Endothelial cell of umbilical vein (primary cell): ENCODE results near the gene CSK. TPM values are rescaled to one million over a fixed set of nuclear protein-coding genes. Genes with fewer than 3 reads are reported as not detected.

Source experiments
- BruUV-seq: library from RNA; stranded (reverse); fragments of 400-500 nt; replicated peaks from 2 replicates; lab custom pipeline; 2021; lab: Mats Ljungman, UMichigan
- CTCF ChIA-PET: fragments of 300-600, 350-600 bp; sonication (Branson Sonifier 250); formaldehyde crosslinking; loops from one replicate; lab custom pipeline; 2021; ENCODE audit warnings: antibody characterized with exemption, inconsistent platforms; lab: Charles Lee
- POLR2A ChIA-PET: fragments of 300-600, 350-600 bp; sonication (Branson Sonifier 250); formaldehyde crosslinking; loops from one replicate; lab custom pipeline; 2021; ENCODE audit warnings: antibody characterized with exemption, inconsistent platforms; lab: Charles Lee
- DNase-seq: peaks from one replicate; pipeline ENCODE4 v3.0.0-alpha.2; 2011; ENCODE audit warnings: low read depth, low spot score
- FAIRE-seq: peaks from 2 replicates; lab custom pipeline; 2011; peaks lifted over from hg19 to GRCh38; lab: Jason Lieb, UNC
- H2AFZ ChIP-seq: 2 replicates; pipeline ENCODE4 v1.6.0; 2012; ENCODE audit warnings: low read depth, low read length, control low read depth, inconsistent platforms
- H3K27ac ChIP-seq: 2 replicates; pipeline ENCODE4 v1.5.1; 2011; ENCODE audit warnings: low read depth, mild to moderate bottlenecking, control low read depth, low read length, moderate library complexity; ENCODE audit not compliant: insufficient read depth
- H3K27me3 ChIP-seq, 2 experiments: 2 replicates each; pipeline versions ENCODE4 v1.6.0 to v1.6.1; 2011; ENCODE audit warnings: low read length in 2 of 2, mixed read lengths in 1 of 2; ENCODE audit not compliant: control insufficient read depth in 2 of 2, insufficient read depth in 2 of 2
- H3K36me3 ChIP-seq, 2 experiments: 2 replicates in 1 of 2; 3 replicates in 1 of 2; pipeline ENCODE4 v1.5.1; 2011; ENCODE audit warnings: low read length in 2 of 2, mild to moderate bottlenecking in 1 of 2, moderate library complexity in 1 of 2; ENCODE audit not compliant: control insufficient read depth in 2 of 2, insufficient read depth in 2 of 2; ENCODE audit errors: extremely low read depth in 1 of 2
- H3K4me1 ChIP-seq: 3 replicates; pipeline ENCODE4 v1.5.1; 2011; ENCODE audit warnings: mild to moderate bottlenecking, low read length; ENCODE audit not compliant: control insufficient read depth, insufficient read depth; ENCODE audit errors: extremely low read depth
- H3K4me2 ChIP-seq: 2 replicates; pipeline ENCODE4 v1.6.1; 2011; ENCODE audit warnings: low read length, control low read depth, mixed read lengths; ENCODE audit not compliant: insufficient read depth
- H3K4me3 ChIP-seq, 3 experiments: fragments of 200-600 bp in 1 of 3; sonication (generic), shearing (Covaris generic) in 1 of 3; replicated peaks in 1 of 3; 2 replicates each; pipeline ENCODE4 v1.5.1; 2011 to 2016; ENCODE audit warnings: control low read depth in 3 of 3, low read length in 3 of 3, mild to moderate bottlenecking in 2 of 3, inconsistent platforms in 1 of 3, low read depth in 1 of 3, moderate library complexity in 1 of 3; ENCODE audit not compliant: insufficient read depth in 1 of 3
- H3K79me2 ChIP-seq: 2 replicates; pipeline ENCODE4 v1.6.0; 2012; ENCODE audit warnings: low read length, inconsistent platforms; ENCODE audit not compliant: control insufficient read depth, insufficient read depth
- H3K9ac ChIP-seq: replicated peaks from 2 replicates; pipeline ENCODE3; 2011; ENCODE audit warnings: low read length, control low read depth; ENCODE audit not compliant: insufficient read depth; ENCODE audit errors: extremely low read depth
- H3K9me1 ChIP-seq: replicated peaks from 3 replicates; pipeline ENCODE4 v1.6.0; 2011; ENCODE audit warnings: mild to moderate bottlenecking, low read length; ENCODE audit not compliant: control insufficient read depth, insufficient read depth; ENCODE audit errors: extremely low read depth
- H3K9me3 ChIP-seq: replicated peaks from 2 replicates; pipeline ENCODE4 v1.5.1; 2012; ENCODE audit warnings: low read length, inconsistent platforms; ENCODE audit not compliant: control insufficient read depth, insufficient read depth
- H4K20me1 ChIP-seq: replicated peaks from 2 replicates; pipeline ENCODE3; 2011; ENCODE audit warnings: mild to moderate bottlenecking, low read length; ENCODE audit not compliant: control insufficient read depth, insufficient read depth; ENCODE audit errors: extremely low read depth
- CTCF ChIP-seq, 2 donors: IDR thresholded peaks; 1 replicate in 1 of 2; 2 replicates in 1 of 2; pipeline ENCODE4 v1.5.1; 2011; ENCODE audit warnings: low read length in 2 of 2, mild to moderate bottlenecking in 2 of 2, moderate library complexity in 2 of 2, control low read depth in 1 of 2, inconsistent platforms in 1 of 2, low read depth in 1 of 2; ENCODE audit not compliant: insufficient read depth in 1 of 2; ENCODE audit errors: extremely low read depth in 1 of 2
- EZH2 ChIP-seq: IDR thresholded peaks from 2 replicates; pipeline ENCODE4 v1.6.1; 2012; ENCODE audit warnings: borderline replicate concordance, low read depth, mild to moderate bottlenecking, moderate library complexity, low read length, inconsistent platforms; ENCODE audit not compliant: severe bottlenecking
- FOS ChIP-seq: IDR thresholded peaks from 2 replicates; pipeline ENCODE4 v1.6.1; 2011; ENCODE audit warnings: mild to moderate bottlenecking, low read length, moderate library complexity, borderline replicate concordance; ENCODE audit not compliant: insufficient read depth
- GATA2 ChIP-seq: IDR thresholded peaks from 2 replicates; pipeline ENCODE4 v1.7.0; 2011; ENCODE audit warnings: low read depth, mild to moderate bottlenecking, moderate library complexity, mixed read lengths, low read length; ENCODE audit not compliant: insufficient read length, insufficient read depth
- JUN ChIP-seq: IDR thresholded peaks from 2 replicates; pipeline ENCODE4 v1.6.1; 2011; ENCODE audit warnings: borderline replicate concordance, low read depth; ENCODE audit not compliant: insufficient read length, insufficient read depth
- MYC ChIP-seq: IDR thresholded peaks from one replicate; pipeline ENCODE4 v1.6.1; 2011; ENCODE audit warnings: mild to moderate bottlenecking, low read depth, low read length
- POLR2A ChIP-seq: IDR thresholded peaks from 2 replicates; pipeline ENCODE4 v1.6.1; 2012; ENCODE audit warnings: low read depth, mild to moderate bottlenecking, control low read depth, low read length
- POLR2AphosphoS5 ChIP-seq: IDR thresholded peaks from 2 replicates; pipeline ENCODE4 v1.6.1; 2012; ENCODE audit warnings: low read depth, mild to moderate bottlenecking, control low read depth, low read length, moderate library complexity; ENCODE audit not compliant: insufficient read depth
- dilution Hi-C: fragments of 300-500 bp; cut with MboI; formaldehyde crosslinking; loops from one replicate; pipeline ENCODE4 v1.15.0; 2019; ENCODE audit warnings: low sequenced_read_pairs; ENCODE audit not compliant: extremely low pct_ligation_motif_present
- intact Hi-C: fragments of 100-400 bp; cut with micrococcal nuclease; formaldehyde crosslinking; loops from one replicate; pipeline ENCODE4 v1.10.0; 2022
- polyA plus RNA-seq, 4 experiments: library from polyadenylated mRNA; depleted of rRNA in 3 of 4; stranded (reverse) in 3 of 4; unstranded in 1 of 4; fragments of >200 nt; gene quantifications; 2 replicates each; pipeline versions ENCODE4 v1.2.1 to v1.2.3, GENCODE V29; 2011 to 2012; ENCODE audit warnings: missing spikeins in 1 of 4
- total RNA-seq: library from RNA; stranded (reverse); gene quantifications from 2 replicates; pipeline ENCODE4 v1.2.3, GENCODE V29; 2021
- TF ChIP-seq, protein P1 (sequence below): IDR thresholded peaks from 2 replicates; pipeline ENCODE4 v1.6.1; 2011; ENCODE audit not compliant: insufficient read depth, insufficient read length

CSK gene
- total and polyA plus RNA-seq, 2 donors (not counting 3 experiments of a cell fraction or from before 2014, with no cell fraction given), result 41.2 to 104 TPM

DNA sequence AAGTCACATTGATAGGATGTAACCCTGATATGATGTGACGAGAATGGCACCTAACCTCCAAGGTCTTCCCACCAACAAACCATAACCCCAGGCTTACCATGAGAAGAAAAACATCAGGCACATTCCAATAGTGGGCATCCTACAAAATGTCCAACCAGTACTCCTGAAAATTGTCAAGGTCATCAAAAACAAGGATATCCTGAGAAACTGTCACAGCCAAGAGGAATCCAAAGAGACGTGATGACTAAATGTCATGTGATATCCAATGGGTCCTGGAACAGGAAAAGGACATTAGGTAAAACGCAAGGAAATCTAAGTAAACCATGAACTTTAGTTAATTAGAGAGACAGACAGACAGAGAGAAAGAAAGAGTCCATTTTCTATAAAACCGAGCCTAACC, 35.5 kb upstream of the CSK start:
- no peaks in the 10 kb centered on the region for H3K9me1 ChIP-seq
- no peak overlapping the region for H3K27ac ChIP-seq
- DNase-seq, result no peak
- no peaks in the 10 kb centered on the region for H4K20me1 ChIP-seq
- intact Hi-C loops, result loop anchor here (10.0 kb wide), 1 partner anchor 522 kb away; no protein-coding TSS in a partner anchor
- dilution Hi-C loops, result no loop called here
- TF ChIP-seq POLR2AphosphoS5, result no peak
- no peak for TF ChIP-seq EZH2
- no peak for TF ChIP-seq CTCF (IDR thresholded peaks at IDR 0.05; ENCODE audit: extremely low read depth in 1 of 2, insufficient read depth in 1 of 2, low read depth in 1 of 2, low read length in 2 of 2)
- no peak for TF ChIP-seq FOS
- TF ChIP-seq GATA2, result no peak
- TF ChIP-seq POLR2A, result no peak
- TF ChIP-seq, protein P1, sequence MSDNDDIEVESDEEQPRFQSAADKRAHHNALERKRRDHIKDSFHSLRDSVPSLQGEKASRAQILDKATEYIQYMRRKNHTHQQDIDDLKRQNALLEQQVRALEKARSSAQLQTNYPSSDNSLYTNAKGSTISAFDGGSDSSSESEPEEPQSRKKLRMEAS, result no peak
- no peak for TF ChIP-seq JUN
- TF ChIP-seq MYC, result no peak
- H2AFZ ChIP-seq, result no peak overlapping the region
- no peak overlapping the region for H3K9ac ChIP-seq
- no peaks in the 10 kb centered on the region for H3K4me1 ChIP-seq
- ChIA-PET CTCF (no interaction called here), POLR2A (no interaction called here)
- BruUV-seq, result no TSS peak
- H3K4me2 ChIP-seq, result no peak overlapping the region
- H3K4me3 ChIP-seq, result no peak overlapping the region
- H3K36me3 ChIP-seq, result no peaks in the 10 kb centered on the region
- H3K9me3 ChIP-seq, result no peaks in the 10 kb centered on the region
- H3K27me3 ChIP-seq, result no peaks in the 10 kb centered on the region
- no peaks in the 10 kb centered on the region for H3K79me2 ChIP-seq
- FAIRE-seq, result no peak
